ENCODE data around the gene DNAI1.
"Not testable (repeated sequence)": the region's sequence is repeated elsewhere in the genome, so short reads cannot be mapped to it uniquely, and the experiment has no call there.

The DNAI1 gene

DNA sequence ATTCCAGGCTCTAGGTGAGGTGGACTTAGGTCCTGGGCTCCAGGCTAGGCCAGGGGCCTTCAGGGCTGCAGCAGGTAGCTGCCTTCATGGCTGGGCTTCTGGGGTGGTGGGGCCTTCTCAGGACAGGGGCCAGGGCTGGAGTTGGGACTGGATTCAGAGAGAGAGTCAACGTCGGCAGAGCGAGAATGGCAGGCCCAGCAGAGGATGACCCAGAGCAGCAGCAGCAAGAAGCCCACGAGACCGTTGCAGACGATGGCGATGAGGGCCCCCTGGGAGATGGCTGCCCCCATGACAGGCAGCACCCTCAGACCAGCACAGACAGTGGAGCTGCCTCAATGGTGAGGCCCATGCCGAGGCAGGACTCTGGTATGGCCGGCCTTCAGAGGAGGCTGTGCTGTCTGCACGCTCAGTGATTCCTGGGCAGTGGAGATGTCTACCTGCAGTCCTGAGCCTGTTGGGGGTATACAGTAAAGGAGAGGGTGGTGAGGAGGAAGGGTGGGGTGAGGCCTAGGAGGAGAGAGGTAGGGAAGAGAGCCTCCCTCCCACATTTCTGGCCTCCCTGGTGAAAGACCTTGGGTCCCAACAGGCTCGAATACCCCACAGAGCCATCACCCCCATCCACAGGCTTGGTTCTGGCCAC lies 62.9 kb downstream of the DNAI1 start:
- Histone ChIP-seq H3K27ac (no peak overlapping the region), H3K4me3 (no peak overlapping the region)
- DNase-seq (ENCODE audit: low spot score): no peak
- TF ChIP-seq, protein P1, sequence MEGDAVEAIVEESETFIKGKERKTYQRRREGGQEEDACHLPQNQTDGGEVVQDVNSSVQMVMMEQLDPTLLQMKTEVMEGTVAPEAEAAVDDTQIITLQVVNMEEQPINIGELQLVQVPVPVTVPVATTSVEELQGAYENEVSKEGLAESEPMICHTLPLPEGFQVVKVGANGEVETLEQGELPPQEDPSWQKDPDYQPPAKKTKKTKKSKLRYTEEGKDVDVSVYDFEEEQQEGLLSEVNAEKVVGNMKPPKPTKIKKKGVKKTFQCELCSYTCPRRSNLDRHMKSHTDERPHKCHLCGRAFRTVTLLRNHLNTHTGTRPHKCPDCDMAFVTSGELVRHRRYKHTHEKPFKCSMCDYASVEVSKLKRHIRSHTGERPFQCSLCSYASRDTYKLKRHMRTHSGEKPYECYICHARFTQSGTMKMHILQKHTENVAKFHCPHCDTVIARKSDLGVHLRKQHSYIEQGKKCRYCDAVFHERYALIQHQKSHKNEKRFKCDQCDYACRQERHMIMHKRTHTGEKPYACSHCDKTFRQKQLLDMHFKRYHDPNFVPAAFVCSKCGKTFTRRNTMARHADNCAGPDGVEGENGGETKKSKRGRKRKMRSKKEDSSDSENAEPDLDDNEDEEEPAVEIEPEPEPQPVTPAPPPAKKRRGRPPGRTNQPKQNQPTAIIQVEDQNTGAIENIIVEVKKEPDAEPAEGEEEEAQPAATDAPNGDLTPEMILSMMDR (IDR thresholded peaks at IDR 0.05): no peak

DNA sequence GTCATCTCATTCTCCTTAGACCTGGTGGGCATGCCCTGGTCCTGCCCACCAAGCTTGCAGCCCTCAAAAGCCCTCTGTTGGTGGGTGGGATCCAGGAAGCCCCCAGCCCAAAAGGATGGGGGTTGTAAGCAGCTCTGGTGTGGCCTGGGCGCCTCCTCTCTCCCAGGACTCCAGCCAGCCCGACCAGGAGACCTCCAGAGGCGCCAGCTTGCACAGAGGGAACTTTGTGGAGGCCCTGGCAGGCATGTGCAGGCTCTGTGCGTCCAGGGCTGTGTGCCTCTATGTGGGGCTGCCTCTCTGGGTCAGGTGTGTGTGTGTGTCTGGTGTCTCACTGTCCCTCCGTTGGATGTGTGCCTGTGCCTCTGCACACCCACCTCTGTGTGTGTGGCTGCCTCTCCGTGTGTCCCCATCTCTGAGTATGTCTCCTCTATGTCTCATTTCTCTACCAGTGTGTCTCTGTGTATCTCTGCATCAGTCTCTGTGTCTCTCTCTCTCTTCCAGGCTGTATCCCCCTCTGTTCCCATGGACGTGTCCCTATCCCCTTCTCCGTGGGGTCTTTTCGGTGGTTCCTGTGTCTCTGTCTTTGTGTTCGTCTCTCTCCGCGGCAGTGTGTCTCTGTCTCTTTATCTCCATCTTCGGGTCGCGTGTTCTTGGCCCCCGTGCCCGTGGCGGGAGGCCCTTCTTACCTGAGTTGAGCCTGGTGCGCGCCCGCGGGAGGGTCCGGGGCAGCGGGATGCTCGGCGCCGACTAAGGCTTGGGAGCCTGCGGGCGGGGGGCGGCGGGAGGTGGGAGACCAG lies 63.7 kb downstream of the DNAI1 start:
- DNase-seq (ENCODE audit: low spot score): no peak
- peak overlapping the region in 1 of 2 donors; percentile 42 for H3K27ac ChIP-seq

GRCh38 chr9:34522971-34523797 lies 64.6 kb downstream of the DNAI1 start, which contains the start of gene ENHO:
Gene ENHO, minus strand, starts transcription at chr9:34522990. Its CDS starts 1,295 bp downstream, at chr9:34521695.
- peak within 1 kb of the TSS in 1 of 2 donors; percentile 42 for H3K27ac ChIP-seq
- H3K4me3 ChIP-seq: peak within 1 kb of the TSS; percentile 78
- DNase-seq (ENCODE audit: low spot score): peak; percentile 91
- TF ChIP-seq, protein P1 (IDR thresholded peaks at IDR 0.05): no peak

More for the DNA sequence above, 63.7 kb downstream of the DNAI1 start:
- H3K4me3 ChIP-seq: peak overlapping the region; percentile 78
- TF ChIP-seq, protein P1 (IDR thresholded peaks at IDR 0.05): no peak

DNA sequence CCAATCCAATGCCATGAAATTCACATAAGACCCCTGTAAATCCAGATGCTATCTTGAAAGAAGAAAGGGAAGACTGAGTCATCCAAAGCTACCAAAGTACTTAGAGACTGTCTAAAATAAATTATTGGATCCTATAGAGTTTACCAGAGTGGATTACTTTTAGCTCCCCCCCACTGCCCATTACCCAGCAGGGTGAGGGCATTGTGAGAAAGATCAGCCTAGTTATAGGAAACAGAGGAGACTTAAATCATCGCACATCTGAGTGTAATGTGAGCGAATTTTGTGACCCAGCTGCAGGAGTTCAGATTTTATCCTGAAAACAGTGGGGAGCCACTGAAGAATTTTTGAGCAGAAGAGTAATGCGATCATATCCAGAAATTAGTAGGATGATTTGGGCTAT lies 65.7 kb downstream of the DNAI1 start:
- TF ChIP-seq, protein P1 (IDR thresholded peaks at IDR 0.05): no peak
- H3K4me3 ChIP-seq: no peak overlapping the region
- no peak for DNase-seq (ENCODE audit: low spot score)

GRCh38 chr9:34526026-34526425 lies 67.4 kb downstream of the DNAI1 start:
- H3K27ac ChIP-seq: no peak overlapping the region

More for the DNA sequence above, 65.7 kb downstream of the DNAI1 start:
- no peak overlapping the region for H3K27ac ChIP-seq

GRCh38 chr9:34532041-34532440 lies 73.4 kb downstream of the DNAI1 start:
- H3K4me3 ChIP-seq: not testable (repeated sequence)

More at GRCh38 chr9:34526026-34526425, 67.4 kb downstream of the DNAI1 start:
- no peak overlapping the region for H3K4me3 ChIP-seq
- TF ChIP-seq, protein P1 (IDR thresholded peaks at IDR 0.05): no peak
- DNase-seq (ENCODE audit: low spot score): no peak

DNA sequence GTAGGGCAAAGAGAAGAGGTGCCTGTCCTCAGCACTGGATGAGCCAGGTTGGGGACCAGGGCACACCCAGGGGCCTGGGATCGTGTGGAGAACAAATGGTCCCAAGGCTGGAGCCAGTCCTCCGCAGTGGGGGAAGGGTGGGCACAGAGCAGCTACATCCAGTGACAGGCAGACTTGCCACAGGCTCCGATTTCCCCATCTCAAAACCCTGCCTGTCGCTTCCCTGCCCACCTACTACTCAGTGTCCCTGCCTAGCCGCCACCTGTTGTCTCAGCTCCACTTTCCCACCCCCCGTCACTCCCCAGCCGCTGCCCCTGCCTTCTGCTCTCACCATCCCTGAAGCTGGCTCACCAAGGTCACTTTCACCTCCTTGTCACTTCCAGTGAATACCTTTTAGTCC lies 78.1 kb downstream of the DNAI1 start:
- TF ChIP-seq, protein P1 (IDR thresholded peaks at IDR 0.05): no peak
- Histone ChIP-seq H3K4me3 (no peak overlapping the region), H3K27ac (no peak overlapping the region)
- DNase-seq (ENCODE audit: low spot score): no peak

More at GRCh38 chr9:34532041-34532440, 73.4 kb downstream of the DNAI1 start:
- DNase-seq (ENCODE audit: low spot score); H3K27ac ChIP-seq: not testable (repeated sequence)
